GM12891 (cell line): ENCODE data around the gene GAGE10.

Source experiments
- POLR2AphosphoS5 ChIP-seq: IDR thresholded peaks from 2 replicates; pipeline ENCODE4 v1.6.1; 2011; ENCODE audit warnings: low read depth, low read length, control low read depth
- TAF1 ChIP-seq: IDR thresholded peaks from 2 replicates; pipeline ENCODE4 v1.6.1; 2011; ENCODE audit warnings: low read depth, low read length, control low read depth

- TF ChIP-seq POLR2AphosphoS5 (no peak), TAF1 (no peak)
Measured at GRCh38 chrX:49316085-49316484, 12.6 kb downstream of the GAGE10 start.
